GM21825 (cell line): ENCODE data around the gene RNF41.
A peak's percentile ranks its signal among the peaks of the same experiment; 100 is the strongest.
"Not testable (repeated sequence)": the region's sequence is repeated elsewhere in the genome, so short reads cannot be mapped to it uniquely, and the experiment has no call there.

Experiments
- ATAC-seq: cut with Tn5 transposase; IDR thresholded peaks from one replicate; pipeline ENCODE4 v1.9.1; 2021; ENCODE audit warnings: mild to moderate bottlenecking, moderate library complexity; ENCODE audit not compliant: unreplicated experiment

The RNF41 gene

GRCh38 chr12:56221757-56222530, at the start of gene RNF41:
RNF41 (minus strand) TSS chr12:56221922; CDS start chr12:56214047, 7,875 bp downstream.
- peak; percentile 78 for ATAC-seq

- ATAC-seq, result no peak
These were observed 49.3 kb upstream of the RNF41 start for GRCh38 chr12:56271031-56271430.

- peak; percentile 15 for ATAC-seq
These were observed 45.8 kb upstream of the RNF41 start for GRCh38 chr12:56267443-56268071.

GRCh38 chr12:56266693-56267442, 45.1 kb upstream of the RNF41 start, which contains the start of gene COQ10A:
COQ10A (plus strand) TSS chr12:56266942; CDS start chr12:56267119, 177 bp downstream.
- ATAC-seq, result peak; percentile 86

- not testable (repeated sequence) for ATAC-seq
These were observed 44.5 kb upstream of the RNF41 start for GRCh38 chr12:56266068-56266692.

- not testable (repeated sequence) for ATAC-seq
These were observed 41.2 kb upstream of the RNF41 start for GRCh38 chr12:56262955-56263354.

GRCh38 chr12:56261503-56262232, 39.9 kb upstream of the RNF41 start:
- no peak for ATAC-seq

- ATAC-seq, result no peak
These were observed 39.2 kb upstream of the RNF41 start for GRCh38 chr12:56260921-56261320.

- ATAC-seq, result no peak
These were observed 38.7 kb upstream of the RNF41 start for GRCh38 chr12:56260380-56260779.

GRCh38 chr12:56258820-56259183, 37.1 kb upstream of the RNF41 start:
- ATAC-seq, result no peak

GRCh38 chr12:56258068-56258819, 36.5 kb upstream of the RNF41 start, which contains the start of gene ANKRD52:
ANKRD52 (minus strand) TSS chr12:56258384; CDS start chr12:56258269, 115 bp downstream.
- peak; percentile 92 for ATAC-seq

GRCh38 chr12:56257491-56258067, 35.9 kb upstream of the RNF41 start:
- peak; percentile 13 for ATAC-seq

GRCh38 chr12:56257071-56257470, 35.3 kb upstream of the RNF41 start:
- ATAC-seq, result no peak

- no peak for ATAC-seq
These were observed 34.7 kb upstream of the RNF41 start for GRCh38 chr12:56256326-56256960.

GRCh38 chr12:56255671-56256070, 33.9 kb upstream of the RNF41 start:
- ATAC-seq, result no peak

GRCh38 chr12:56253091-56253490, 31.4 kb upstream of the RNF41 start:
- ATAC-seq, result no peak

- ATAC-seq, result no peak
These were observed 30.9 kb upstream of the RNF41 start for GRCh38 chr12:56252649-56253048.

- no peak for ATAC-seq
These were observed 27.0 kb upstream of the RNF41 start for GRCh38 chr12:56248711-56249110.

- no peak for ATAC-seq
These were observed 26.2 kb upstream of the RNF41 start for GRCh38 chr12:56247923-56248322.
